GM19193 (cell line): ENCODE results near the gene KRT7.

Experiments used
- POLR2A ChIP-seq: IDR thresholded peaks from 4 replicates; pipeline ENCODE4 v1.6.1; 2011; ENCODE audit not compliant: insufficient read depth, insufficient read length; ENCODE audit errors: extremely low read depth

The KRT7 gene

DNA sequence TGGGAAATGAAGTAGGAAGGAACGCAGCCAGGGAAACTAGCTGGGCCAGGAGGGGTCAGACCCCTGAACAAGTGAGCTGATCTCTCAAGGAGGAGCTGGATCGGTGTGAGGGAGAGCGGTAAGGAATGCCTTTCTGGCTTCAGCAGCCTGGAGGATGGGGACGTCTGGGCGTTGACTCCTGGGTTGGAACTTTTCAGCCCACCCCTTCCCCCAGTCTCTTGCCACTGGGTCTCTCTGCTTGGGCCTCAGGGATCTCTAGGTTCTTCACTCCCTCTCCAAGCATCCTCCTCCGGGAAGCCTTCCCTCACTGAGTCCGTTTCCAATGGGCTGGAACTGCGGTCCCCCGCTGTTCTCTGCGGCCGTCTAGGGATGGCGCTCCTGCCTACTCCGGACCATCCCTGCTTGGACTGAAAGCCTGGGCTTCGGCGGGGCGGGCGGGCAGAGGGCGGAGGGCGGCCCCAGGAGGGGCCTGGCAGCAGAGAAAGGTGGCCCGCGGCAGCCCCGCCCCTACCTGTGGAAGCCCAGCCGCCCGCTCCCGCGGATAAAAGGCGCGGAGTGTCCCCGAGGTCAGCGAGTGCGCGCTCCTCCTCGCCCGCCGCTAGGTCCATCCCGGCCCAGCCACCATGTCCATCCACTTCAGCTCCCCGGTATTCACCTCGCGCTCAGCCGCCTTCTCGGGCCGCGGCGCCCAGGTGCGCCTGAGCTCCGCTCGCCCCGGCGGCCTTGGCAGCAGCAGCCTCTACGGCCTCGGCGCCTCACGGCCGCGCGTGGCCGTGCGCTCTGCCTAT is at the start of gene KRT7:
KRT7 (plus strand) TSS at position 570 of the 788 bp plus-strand sequence; CDS start at position 624, 54 bp downstream.
- TF ChIP-seq POLR2A = no peak

DNA sequence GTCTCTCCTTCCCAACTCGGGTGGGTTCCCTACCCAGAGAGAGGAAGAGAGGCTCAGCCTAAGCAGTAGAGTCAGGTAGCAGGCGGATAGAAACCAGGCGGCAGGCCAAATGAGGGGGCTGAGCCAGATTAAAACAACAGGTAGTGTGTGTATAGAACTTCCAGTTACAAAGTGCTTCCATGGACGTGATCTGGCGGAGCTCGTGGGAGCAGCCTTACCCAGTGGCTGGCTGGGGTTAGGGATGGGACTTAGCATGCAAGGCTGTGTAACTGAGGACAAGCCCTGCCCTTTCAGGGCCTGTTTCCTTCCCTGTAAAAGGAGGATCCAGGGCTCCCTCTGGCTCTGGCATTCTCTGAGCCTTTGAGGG is 49.5 kb upstream of the KRT7 start:
- TF ChIP-seq POLR2A = no peak

DNA sequence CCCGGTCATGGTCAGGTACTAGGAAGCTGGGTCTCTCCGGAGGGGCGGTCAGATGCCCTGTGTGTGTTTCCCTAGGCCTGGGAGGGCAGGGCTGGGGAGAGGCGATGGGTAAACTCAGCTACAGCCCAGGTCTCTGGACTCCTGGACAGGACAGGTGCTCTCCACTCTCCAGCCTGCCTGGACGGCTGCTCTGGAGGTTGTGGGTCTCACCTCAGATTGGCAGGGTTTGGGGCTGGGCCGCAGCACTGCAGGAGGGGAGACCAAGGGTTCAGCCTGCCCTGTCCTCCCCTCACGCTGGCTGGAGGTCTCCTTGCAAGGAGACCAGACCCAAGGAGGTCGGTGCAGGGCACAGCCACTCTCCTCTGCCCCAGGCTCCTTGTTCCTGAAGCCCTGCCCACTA is 49.1 kb upstream of the KRT7 start:
- no peak for TF ChIP-seq POLR2A

DNA sequence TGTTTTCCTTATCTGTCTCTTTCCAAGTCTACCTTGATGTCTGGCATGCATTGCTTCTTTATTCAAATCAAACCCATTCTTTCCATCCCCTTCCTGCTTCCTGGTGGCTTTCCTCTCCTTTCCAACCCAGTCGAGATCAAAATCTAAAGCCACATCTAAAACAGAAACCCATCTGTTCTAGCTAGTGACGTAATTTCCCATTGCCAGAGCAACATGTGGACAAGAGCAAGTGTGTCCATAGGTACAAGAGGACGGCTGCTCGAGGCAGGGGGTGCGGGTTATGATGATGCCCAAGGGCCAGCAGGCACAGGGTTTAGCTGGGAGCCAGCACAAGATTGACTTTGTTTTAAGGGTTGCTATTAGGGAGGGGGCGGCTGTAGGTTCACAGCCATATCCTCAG is 48.2 kb upstream of the KRT7 start:
- no peak for TF ChIP-seq POLR2A

DNA sequence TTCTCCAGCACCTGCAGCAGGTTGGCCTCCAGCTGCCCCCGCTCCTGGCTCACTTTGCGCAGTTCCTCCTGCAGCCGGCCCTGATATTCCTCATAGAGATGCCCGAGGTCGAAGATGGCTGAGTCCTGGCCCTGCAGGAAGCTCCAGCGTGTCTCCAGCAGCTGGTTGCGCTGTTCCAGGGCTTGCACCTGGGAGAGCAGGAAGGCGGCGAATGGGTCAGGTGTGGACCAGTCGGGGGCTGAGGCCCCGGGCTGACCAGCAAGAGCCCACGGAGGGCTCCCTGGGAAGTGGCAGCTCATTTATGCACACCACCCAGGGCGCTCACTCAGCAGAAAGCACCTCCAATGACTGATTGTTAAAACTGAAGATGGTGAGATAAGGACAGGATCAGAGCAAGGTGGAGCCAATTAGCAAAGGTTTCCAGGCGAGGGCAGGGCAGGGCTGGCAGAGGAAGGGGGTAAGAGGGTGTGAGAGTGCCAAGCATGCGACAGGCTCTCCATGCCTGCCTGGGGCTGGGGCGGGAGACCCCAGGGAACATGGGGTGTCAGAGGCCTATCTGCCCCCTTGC is 47.6 kb upstream of the KRT7 start:
- no peak for TF ChIP-seq POLR2A

DNA sequence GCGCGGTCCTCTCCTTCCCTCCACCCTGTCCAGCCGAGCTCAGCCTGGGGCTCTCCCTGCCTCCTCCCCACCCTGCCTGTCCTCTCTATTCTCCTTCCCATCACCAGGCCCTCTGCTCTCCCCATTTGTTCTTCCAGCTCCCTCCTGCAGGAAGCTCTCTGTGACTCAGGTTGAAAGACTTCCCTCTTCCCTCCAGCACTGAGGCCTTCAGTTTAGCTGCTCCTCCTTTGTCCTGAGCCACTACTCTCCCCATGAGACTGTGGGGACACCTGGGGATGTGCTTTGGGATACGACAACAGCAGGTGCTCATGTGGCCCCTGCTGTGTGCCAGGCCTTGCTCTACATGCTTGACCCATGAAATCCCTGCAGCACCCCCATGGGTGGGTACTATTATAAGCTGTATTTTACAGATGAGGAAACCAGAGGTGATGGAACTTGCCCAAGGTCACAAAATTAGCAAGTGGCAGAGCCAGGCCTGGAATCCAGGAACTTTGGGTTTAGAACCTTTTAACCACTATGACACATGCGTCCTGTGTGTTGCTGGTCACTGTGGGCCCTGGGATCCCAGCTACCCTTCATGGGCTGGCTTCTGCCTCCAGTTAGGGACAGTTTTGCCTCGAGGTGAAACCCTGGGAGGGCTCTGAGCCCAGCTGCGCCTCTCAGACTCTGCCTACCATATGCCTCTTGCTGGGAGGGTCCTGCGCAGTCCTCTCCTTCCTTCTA is 46.8 kb upstream of the KRT7 start:
- TF ChIP-seq POLR2A = no peak

DNA sequence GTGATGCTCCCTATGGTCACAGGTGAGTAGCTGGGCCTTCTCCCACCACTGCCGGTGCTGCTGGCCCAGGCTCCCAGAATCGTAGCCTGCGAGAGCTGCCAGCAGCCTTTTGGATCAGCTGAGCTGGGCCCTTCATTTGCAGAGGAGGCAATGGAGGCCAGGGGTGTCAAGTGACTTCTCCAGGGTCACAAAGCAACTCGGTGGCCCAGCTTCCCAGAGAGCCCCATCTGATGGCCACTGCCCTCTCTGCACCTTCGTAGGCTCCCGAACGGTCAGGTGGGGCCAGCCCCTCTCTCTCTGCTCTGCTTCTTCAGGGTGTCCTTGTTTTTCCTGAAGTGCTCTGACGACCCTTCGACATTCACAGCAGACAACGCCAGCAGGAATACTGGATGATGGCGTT is 45.8 kb upstream of the KRT7 start:
- no peak for TF ChIP-seq POLR2A

DNA sequence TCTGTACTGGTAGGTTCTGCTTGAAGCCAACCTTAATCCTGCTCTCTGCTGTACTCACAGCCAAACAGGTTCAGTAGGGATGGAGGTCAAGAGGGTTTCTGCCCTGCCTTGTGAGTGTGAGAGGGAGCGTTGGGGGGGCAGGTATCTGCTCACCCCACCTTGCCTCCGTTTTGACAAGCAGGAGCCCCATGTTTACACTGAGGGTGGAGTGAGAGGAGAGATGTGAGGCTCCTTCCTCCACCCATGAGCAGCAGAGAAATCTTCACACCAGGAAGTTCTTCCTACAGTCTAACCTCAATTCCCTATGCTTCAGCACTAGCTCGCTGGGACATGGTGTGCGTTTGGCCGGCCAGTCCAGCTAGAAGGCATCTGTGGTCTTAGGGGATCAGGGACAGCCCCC is 45.4 kb upstream of the KRT7 start:
- TF ChIP-seq POLR2A = no peak

DNA sequence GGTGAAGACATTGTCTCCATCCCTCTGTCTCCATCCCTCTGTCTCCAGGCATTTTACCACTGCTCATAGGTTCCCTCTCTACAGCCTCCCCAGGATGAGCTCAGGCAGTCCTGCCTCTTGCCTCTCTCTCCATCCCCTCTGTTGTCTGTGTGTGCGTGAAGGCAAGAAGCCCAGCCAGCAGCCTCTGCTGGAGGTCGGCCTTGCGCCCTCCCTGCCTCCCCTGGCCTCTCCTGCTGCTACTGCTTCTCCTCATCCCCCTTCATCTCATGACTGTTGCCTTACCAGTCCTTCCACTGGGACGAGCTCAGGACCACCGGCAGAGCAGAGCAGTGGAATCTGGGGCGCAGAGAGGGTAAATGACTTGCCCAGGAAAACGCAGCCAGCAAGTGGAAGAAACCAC is 44.4 kb upstream of the KRT7 start:
- no peak for TF ChIP-seq POLR2A

DNA sequence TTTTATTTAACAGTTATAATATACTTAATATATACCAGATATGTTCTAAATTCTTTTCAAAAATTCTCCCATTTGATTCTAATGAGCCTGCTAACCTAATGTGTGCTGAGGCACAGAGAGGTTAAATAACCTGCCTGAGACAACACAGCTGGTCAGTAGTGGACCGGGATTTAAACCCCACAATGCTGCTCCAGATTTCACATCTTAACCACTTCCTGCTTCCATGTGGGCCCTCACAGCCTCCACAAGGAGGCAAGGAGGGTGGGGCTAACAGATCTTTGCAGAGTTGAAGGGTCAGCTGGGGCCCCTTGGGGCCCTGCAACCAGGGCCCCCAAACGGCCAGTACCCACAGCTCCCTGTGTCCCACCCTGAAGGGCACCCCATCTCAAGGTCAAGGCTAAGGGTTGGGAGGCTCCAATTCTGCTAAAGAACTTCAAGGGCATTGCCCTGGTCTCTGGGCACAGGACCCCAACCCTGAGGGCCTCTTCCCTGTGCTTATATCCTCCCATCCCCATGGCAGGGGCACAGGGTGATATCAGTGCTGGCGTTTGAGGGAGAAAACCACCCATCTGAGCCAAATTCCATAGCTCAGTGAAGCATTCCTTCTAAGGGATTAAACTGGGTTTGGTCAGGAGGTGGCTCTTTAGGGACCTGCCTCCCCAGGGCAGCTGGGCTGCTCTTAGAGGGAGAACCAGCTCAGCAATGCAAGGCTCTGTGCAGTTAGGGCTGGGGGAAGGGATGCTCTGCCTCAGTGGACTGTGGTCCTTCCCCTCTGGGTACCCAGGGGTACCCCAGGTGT is 43.5 kb upstream of the KRT7 start:
- TF ChIP-seq POLR2A = no peak

DNA sequence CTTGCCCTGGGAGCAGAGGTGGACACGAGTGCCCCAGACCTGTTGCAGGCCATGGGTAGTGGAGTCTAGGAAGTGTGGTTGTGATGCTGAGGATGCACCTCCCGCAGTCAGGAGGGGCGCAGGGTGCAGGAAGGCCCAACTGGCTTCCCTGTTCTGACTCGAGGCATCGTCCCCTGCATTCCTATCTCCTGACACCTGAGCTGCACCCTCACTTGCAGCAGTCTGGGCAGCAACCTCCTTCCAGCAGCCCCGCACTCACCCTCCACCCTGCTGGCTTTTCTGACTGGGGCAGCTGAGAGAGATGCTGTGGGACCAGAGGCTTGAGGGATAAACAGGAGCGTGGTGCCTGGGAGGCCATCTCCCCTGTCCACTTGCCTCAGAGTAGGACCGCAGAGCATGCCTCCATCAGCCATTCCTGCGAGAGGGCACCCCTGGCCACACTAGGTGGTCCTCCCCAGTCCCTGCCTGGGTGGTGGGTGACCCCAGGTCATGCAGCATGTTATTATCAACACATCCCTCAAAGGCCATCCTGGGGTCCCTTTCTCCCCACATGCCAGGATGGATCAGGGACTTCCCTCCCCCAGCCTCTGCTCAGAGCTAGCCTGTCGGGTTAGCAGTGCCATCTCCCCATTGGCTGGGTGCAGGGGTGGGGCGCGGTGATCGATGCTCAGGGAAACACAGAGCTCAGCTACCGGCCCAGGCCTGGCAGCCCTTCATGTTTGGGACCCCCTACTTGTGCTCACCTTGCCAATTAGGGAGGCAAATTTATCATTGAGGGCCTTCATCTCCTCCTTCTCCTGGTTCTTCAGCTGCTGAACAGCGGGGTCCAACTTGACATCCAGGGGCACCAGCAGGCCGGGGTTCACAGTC is 41.9 kb upstream of the KRT7 start:
- no peak for TF ChIP-seq POLR2A

DNA sequence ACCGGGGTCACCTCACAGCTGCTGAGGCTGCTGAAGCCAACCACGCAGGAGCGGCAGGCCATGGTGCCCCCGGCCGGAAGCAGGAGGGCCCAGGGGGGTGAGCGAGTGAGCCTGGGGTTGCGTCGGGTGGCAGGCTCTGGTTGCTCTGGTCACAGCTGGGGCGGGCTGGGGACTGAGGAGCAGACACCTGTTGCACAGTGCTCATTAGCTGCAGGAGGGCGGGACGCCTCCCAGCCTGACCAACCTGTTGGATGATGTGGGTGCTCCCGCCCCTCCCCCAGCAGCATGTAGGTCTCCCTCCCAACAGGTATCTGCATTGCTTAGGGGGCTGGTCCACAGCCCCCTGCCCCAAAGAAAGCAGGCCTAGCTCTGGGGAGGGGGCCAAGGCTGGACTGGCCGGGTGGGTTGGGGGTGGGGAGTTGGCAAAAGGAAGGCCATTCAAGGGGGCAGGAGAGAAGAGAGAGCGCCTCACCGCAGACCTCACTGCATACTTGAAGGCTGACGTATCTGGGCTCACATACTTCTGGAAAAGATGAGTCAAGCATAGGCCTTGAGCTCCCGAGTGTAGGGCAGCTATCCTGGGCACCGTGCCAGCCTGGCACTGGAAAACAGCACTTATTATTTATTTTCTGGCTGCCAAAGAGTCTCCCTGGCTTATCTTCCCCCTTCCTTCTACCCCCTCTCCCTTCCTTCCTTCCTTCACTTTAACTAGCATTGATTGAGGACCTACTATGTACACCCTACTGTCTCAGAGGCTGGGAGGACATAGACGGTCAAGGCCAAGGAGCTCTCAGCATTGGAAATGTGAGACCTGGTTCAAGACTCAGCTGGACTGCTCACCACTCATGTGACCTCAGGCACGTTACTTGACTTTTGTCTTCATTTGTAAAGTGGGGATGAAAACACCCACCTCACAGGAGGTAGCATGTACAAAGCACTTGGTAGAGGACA is 40.9 kb upstream of the KRT7 start, which contains the start of gene KRT80:
KRT80 (minus strand) TSS at position 174 of the 951 bp plus-strand sequence; CDS start at position 62, 112 bp downstream.
- TF ChIP-seq POLR2A = no peak

DNA sequence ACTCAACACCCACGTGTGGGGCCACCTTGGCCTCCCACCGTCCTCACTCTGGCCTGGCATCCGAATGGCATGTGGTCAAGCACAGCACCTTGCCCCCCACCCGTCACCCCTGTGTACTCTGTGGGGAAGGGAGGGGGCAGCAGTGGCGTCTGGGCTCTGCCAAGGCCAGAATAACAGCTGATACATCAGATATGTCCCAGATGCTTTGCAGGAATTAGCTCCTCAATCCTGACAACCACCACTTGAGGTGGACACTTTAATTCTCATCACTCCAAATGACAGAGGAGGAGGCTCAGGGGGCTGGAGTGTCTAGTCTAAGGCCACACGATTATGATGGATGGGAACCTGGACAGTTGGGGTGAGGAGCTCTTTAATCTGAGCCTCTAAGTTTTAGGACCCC is 39.5 kb upstream of the KRT7 start:
- TF ChIP-seq POLR2A = no peak
